ENCODE data around the gene UQCRFS1.
"Not testable (repeated sequence)": the region's sequence is repeated elsewhere in the genome, so short reads cannot be mapped to it uniquely, and the experiment has no call there.

The UQCRFS1 gene

GRCh38 chr19:29212356-29212647, 649 bp downstream of the UQCRFS1 start:
- DNase-seq: no peak

DNA sequence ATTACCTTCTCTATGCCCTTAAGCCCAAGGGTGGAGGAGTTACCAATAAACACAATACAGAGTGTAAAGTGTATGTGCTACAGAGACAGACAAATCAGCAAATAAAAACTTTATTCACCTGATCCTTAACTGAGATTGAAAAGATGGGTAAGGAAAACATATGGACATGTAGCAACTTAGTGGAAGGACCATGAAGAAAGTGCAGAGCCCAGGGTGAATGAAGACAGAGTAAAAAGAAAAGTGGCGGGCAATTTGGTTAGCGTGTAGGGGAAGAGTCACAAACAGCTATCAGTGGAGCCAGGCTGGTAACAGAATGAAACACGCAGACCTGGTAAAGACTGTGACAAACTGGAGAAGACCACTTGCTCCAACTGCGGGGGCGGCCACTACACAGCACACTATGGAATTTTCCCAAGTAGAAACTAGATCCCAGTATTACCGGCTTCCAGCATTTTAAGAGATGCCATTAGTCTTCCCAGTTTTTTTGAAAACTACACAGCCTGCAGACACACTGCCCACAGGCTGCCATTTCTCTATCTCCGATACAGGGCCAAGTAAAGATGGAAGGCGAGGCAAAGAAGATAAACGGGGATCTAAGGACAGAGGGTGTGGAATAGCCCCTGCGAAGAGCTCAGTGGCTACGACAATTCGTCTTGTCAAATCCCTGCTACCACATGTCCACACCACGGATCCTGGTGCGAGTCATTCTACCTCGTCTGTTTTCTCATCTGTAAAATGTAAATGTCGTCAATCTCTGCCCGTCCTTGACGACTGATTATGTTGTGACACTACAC, 1.2 kb downstream of the UQCRFS1 start:
- DNase-seq: no peak

GRCh38 chr19:29211041-29211440, 1.9 kb downstream of the UQCRFS1 start:
- DNase-seq: not testable (repeated sequence)

DNA sequence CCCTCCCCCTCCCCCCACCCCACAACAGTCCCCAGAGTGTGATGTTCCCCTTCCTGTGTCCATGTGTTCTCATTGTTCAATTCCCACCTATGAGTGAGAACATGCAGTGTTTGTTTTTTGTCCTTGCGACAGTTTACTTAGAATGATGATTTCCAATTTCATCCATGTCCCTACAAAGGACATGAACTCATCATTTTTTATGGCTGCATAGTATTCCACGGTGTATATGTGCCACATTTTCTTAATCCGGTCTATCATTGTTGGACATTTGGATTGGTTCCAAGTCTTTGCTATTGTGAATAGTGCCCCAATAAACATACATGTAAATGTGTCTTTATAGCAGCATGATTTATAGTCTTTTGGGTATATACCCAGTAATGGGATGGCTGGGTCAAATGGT, 2.4 kb downstream of the UQCRFS1 start:
- not testable (repeated sequence) for DNase-seq

DNA sequence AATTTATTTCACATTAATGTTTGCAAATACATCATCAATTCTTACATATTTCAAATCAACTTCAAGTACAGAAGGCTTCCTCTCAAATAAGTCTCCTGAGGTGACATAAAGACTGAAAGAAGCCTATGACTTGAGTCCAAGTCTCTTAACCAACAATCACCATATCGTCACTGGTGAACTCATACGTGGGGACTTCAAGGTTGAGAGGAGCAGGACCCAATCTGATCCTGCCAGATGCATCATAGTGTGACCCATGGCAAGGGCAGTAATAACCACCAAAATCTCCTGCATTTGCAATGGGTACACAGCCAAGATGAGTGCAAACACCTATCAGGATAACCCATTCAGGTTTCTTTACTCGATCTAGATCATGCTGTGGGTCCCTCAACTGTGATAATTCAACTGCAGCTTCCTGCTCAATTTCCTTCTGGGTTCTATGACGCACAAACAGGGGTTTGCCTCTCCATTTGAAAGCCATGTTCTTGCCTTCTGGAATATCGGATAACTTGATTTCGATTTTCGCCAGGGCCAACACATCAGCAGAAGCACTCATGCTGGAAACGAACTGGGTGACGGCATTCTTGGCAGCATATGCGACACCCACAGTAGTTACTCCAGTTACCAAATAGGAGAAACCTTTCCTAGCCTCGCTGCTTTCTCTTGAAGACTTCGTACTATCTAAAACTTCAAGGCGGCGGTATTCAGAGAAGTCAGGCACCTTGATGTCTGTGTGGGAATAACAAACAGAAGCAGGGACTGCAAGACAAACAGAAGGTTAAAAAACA, 5.4 kb downstream of the UQCRFS1 start:
- not testable (repeated sequence) for DNase-seq

DNA sequence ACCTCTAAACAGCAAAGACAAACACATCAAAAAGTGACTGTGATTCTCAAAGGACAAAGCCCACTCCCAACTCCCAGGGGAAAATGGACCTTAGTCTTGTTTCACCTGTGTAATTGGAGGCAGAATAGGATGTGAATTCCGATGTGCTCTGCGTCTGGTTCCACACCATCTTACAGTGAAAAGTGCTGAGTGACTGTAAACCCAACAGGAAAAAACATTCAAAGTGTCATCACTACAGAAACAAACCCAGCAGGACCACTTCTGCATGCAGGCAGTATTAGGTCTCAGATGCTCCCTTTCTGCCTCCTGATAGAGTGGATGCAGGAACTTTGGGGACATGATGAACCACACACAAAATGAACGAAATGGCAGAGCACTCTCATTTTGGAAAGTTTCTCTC, 6.5 kb downstream of the UQCRFS1 start:
- DNase-seq: no peak

GRCh38 chr19:29202281-29202680, 10.7 kb downstream of the UQCRFS1 start:
- no peak for DNase-seq

GRCh38 chr19:29201855-29202254, 11.1 kb downstream of the UQCRFS1 start:
- no peak for DNase-seq

DNA sequence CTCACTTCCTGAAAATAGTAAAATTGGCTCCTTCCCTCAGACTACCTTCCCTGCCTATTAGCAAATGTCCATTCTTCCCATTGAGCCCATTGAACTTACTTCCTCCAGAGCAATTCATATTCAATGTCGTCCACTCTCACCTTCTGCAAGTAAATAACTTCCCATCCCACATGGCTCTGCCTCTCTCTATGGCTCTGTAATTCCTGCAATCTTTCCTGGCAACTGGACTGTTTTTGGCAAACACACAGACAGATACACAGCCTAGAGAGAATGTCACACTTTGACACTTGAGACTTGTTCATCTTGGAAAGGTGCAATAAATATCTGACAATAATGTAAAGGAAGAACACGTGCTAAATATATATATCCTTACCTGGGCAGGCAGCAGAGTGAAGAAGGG, 18.3 kb downstream of the UQCRFS1 start:
- no peak for DNase-seq

DNA sequence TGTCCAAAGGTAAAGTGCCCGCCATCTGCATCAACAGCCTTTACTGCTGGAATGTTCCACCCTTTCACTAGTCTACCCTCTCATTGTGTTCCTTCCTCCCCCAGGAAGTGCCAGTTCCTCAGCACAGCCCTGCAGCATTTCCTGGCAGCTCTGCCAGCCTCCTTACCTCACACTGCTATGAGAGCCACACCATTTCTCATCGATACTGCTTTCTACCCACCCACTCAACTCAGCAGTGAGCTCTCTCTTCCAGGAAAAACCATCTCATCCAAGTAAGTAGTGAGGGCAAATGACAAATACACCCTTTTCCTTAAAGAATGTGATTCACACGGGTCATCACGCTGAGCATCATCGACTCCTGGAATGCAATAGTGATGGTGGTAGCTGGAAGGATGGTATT, 19.8 kb downstream of the UQCRFS1 start:
- DNase-seq: no peak

DNA sequence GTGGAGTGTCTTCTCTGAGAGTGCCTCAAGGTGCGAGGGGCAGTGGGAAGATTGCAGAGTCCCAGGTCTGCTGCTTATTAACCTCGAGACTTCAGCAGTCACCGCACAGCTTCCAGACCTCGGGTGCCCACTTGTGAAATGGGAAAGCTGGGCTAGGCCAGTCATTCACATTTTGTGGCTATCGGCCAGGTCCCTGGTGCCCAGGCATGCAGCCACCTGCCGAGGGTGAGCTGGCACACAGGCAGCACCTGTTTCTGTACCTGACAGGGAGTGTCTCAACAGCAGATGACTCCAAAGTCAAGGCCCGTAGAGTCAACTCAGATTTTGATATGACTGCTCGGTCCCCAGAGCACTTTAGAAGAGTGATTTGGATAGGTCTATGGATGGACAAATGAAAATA, 21.9 kb downstream of the UQCRFS1 start:
- no peak for DNase-seq

DNA sequence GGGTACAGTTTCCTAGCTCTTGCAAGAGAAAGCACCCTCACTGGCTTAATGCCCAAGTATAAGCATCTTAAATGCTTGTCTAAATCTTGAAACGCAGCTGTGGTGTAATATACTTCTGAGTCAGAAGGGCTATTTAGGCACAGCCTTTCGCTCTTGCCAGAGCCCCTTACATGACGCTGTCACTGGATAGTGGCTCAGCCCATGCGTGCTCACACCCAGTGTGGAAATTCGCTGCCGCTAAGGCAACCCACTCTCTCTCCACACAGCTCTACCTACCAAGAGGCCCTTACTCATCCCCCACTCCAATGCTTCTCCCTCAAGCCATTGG, 24.0 kb downstream of the UQCRFS1 start:
- no peak for DNase-seq

DNA sequence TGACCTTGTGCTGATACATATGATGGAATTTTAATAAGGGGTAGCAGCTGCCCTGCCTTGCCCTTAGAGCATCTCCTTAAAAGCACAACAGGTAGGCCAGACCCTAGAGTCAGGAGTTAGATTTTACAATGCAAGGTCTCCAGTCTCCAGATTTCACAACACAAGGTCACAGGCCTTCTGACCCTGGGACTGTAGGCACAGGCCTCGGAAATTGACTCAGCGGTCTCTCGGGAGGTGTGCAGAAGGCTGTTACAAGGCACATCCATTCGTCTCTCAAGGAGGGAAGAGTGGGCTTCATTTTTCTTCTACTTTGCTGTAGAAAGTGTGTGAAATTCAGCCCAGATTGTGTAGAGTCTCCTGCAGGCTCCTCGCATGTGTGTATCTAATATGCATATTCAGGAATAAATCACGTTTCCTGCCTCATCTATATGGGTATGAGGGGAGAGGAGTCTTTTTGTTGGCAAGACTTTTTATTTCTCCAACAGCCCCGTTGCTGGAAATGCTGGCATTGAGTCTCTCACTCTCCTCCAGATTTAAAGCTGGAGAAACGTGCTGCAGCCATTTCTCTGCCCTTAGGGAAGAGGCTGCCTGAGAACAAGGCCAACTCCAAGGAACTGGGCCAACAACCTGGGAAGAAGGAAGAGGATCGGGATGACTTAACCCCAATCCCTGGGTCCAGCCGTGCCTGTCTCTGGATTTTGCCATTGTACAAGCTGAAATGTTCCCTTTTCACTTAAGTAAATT, 24.5 kb downstream of the UQCRFS1 start:
- no peak for DNase-seq

GRCh38 chr19:29187676-29188075, 25.3 kb downstream of the UQCRFS1 start:
- no peak for DNase-seq

- DNase-seq: no peak
Observed at GRCh38 chr19:29185427-29185826, 27.5 kb downstream of the UQCRFS1 start.

- DNase-seq: no peak
Observed at GRCh38 chr19:29176981-29177754, 35.8 kb downstream of the UQCRFS1 start.

- no peak for DNase-seq
Observed at GRCh38 chr19:29173896-29174295, 39.1 kb downstream of the UQCRFS1 start.

DNA sequence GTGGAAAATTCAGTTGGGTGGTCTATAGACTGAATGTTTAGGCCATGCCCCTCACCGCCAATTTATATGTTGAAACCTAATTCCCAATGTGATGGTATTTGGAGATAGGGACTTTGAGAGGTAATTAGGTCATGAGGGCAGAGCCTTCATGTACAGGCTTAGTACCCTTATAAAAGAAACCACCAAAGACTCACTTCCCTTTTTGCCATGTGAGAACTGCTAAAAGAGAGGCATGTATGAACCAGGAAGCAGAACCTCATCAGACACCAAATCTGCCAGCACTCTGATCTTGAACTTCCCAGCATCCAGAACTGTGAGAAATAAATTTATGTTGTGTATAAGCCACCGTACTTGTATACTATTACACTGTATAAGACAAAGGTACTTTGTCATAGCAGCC, 40.6 kb downstream of the UQCRFS1 start:
- no peak for DNase-seq

DNA sequence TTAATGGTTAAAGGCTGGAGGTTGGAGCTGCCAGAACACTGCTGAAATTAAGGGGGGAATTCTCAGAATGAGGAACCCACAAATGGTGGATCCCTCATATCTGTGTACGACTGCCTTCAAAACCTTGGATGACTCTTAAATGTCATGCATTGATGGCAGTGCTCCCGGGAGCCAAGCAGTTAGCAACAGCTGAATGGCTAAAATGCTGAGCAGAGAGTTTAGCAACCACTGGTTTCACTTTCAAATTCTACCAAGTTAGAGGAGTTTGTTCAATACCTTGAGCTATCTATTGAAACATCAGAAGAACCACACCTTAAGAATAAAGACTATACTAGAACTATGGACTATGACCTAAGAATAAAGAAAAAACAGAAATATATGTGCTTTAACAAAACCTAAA, 41.4 kb downstream of the UQCRFS1 start:
- DNase-seq: no peak

DNA sequence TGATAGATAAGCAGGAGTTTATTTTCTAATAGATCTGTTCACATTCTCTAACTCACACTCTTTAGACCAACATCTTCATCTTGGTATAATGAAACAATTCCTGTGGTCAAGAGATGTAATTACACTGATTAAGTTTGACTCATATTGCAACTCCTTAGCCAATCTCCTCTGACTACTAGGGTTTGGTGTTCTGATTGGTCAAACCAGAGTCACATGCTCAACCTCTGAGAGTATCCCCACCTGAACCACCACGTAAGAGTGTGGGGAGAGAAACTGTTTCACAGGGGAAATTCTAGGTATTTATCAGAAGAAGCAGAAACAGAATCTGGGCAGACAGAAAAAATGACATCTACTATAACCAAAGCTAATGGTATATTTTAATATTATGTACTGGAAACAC, 42.4 kb downstream of the UQCRFS1 start:
- no peak for DNase-seq

DNA sequence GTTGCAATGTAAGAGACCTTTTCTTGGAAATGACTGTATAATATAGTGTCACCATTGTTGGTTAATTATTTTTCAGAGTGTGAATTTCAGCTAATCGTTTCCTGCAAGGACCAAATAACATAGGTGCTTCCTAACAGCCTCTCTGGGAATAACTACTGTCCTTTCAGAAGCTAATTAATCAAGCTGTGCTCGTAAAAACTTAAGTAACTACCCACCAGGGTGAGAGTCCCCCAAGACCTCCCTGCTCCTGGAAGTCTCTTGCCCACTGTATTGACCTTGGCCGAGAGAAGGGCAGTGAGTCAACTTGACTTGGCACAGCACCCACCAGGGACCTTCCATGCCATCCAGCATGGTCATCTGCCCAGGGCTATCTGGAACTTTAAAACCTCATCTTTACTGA, 50.3 kb downstream of the UQCRFS1 start:
- DNase-seq: no peak

DNA sequence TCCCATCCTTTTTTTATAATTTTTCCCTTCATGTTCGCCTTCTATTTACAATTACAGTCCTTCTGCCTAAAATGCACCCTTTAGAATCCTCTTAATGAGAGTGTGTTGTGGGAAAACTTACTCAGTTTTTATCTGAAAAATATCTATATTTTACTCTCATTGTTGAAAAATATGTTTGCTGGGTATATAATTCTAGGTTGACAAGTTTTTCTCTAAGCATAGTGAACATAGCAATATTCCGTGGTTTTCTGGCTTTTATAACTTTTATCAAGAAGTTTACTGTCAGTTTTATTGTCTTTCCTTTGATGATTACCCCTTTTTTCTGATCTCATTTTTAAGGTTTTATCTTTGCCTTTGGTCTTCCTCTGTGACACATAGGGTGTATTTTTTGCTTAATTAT, 57.3 kb downstream of the UQCRFS1 start:
- no peak for DNase-seq
